H1 (cell line): ENCODE data around the gene DHX32. TPM values are rescaled to one million over a fixed set of nuclear protein-coding genes. Genes with fewer than 3 reads are reported as not detected.

Experiments
- CTCF ChIA-PET: fragments of 300-600 bp; sonication (Branson Sonifier 250); formaldehyde crosslinking; loops from one replicate; lab custom pipeline; 2021; ENCODE audit not compliant: partially characterized antibody; lab: Charles Lee
- POLR2A ChIA-PET: fragments of 300-600 bp; sonication (Branson Sonifier 250); formaldehyde crosslinking; loops from one replicate; lab custom pipeline; 2021; ENCODE audit warnings: inconsistent platforms; ENCODE audit not compliant: partially characterized antibody; lab: Charles Lee
- DNase-seq, 2 experiments: peaks; one replicate each; pipeline versions ENCODE4 v3.0.0 to v3.0.0-alpha.2; 2010 to 2022; ENCODE audit warnings: low spot score in 2 of 2, low read depth in 1 of 2, mixed read lengths in 1 of 2
- FAIRE-seq: peaks from 2 replicates; lab custom pipeline; 2011; peaks lifted over from hg19 to GRCh38; lab: Jason Lieb, UNC
- H2AFZ ChIP-seq: 2 replicates; pipeline ENCODE4 v1.8.1; 2012; ENCODE audit warnings: low read length, inconsistent platforms
- H2AK5ac ChIP-seq: 2 replicates; pipeline ENCODE4 v1.6.1; 2013; ENCODE audit warnings: low read depth, low read length
- H2BK120ac ChIP-seq: replicated peaks from 2 replicates; pipeline ENCODE3; 2013; ENCODE audit warnings: low read depth, low read length, inconsistent platforms
- H2BK12ac ChIP-seq: 2 replicates; pipeline ENCODE4 v1.6.1; 2013; ENCODE audit warnings: low read depth, low read length
- H2BK15ac ChIP-seq: 2 replicates; pipeline ENCODE4 v1.6.1; 2013; ENCODE audit warnings: low read length
- H2BK20ac ChIP-seq: 2 replicates; pipeline ENCODE4 v1.6.1; 2013; ENCODE audit warnings: low read length
- H2BK5ac ChIP-seq: 2 replicates; pipeline ENCODE4 v1.6.1; 2013; ENCODE audit warnings: low read depth, low read length
- H3K14ac ChIP-seq: 2 replicates; pipeline ENCODE4 v1.6.1; 2013; ENCODE audit warnings: inconsistent platforms; ENCODE audit not compliant: insufficient read length
- H3K18ac ChIP-seq: 2 replicates; pipeline ENCODE4 v1.6.1; 2013; ENCODE audit warnings: low read length; ENCODE audit errors: extremely low read depth
- H3K23ac ChIP-seq: 2 replicates; pipeline ENCODE4 v1.6.1; 2013; ENCODE audit warnings: inconsistent platforms; ENCODE audit not compliant: insufficient read length
- H3K23me2 ChIP-seq: 2 replicates; pipeline ENCODE4 v1.6.1; 2013; ENCODE audit warnings: low read depth, low read length
- H3K27ac ChIP-seq: 2 replicates; pipeline ENCODE4 v1.6.1; 2011; ENCODE audit warnings: low read depth, low read length, inconsistent platforms
- H3K27me3 ChIP-seq, 4 experiments: replicated peaks in 1 of 4; 1 replicate in 1 of 4; 2 replicates in 3 of 4; pipeline versions ENCODE4 v1.6.1 to v1.8.1; 2011 to 2013; ENCODE audit warnings: low read length in 3 of 4, mild to moderate bottlenecking in 3 of 4, inconsistent platforms in 2 of 4, mixed read lengths in 2 of 4, moderate library complexity in 1 of 4; ENCODE audit not compliant: control insufficient read depth in 3 of 4, insufficient read depth in 3 of 4; ENCODE audit errors: extremely low read depth in 1 of 4
- H3K36me3 ChIP-seq, 4 experiments: 2 replicates each; pipeline versions ENCODE4 v1.6.1 to v1.8.1; 2011 to 2013; ENCODE audit warnings: mild to moderate bottlenecking in 4 of 4, low read length in 3 of 4, moderate library complexity in 2 of 4, control low read depth in 1 of 4, inconsistent platforms in 1 of 4; ENCODE audit not compliant: insufficient read depth in 4 of 4, control insufficient read depth in 2 of 4
- H3K4ac ChIP-seq: replicated peaks from 2 replicates; pipeline ENCODE3; 2013; ENCODE audit warnings: low read length, low read depth, mixed read lengths, inconsistent platforms; ENCODE audit not compliant: insufficient read length
- H3K4me1 ChIP-seq, 4 experiments: replicated peaks in 1 of 4; 1 replicate in 1 of 4; 2 replicates in 3 of 4; pipeline versions ENCODE4 v1.6.1 to v1.8.1; 2011 to 2013; ENCODE audit warnings: low read length in 3 of 4, inconsistent platforms in 2 of 4, mixed read lengths in 1 of 4; ENCODE audit not compliant: insufficient read depth in 4 of 4, control insufficient read depth in 3 of 4
- H3K4me2 ChIP-seq, 2 experiments: 2 replicates each; pipeline versions ENCODE4 v1.6.1 to v1.8.1; 2011 to 2013; ENCODE audit warnings: low read depth in 2 of 2, low read length in 2 of 2, control low read depth in 1 of 2, inconsistent platforms in 1 of 2, mild to moderate bottlenecking in 1 of 2; ENCODE audit not compliant: insufficient read depth in 1 of 2
- H3K4me3 ChIP-seq, 4 experiments: fragments of 200-600, 300-600 bp in 1 of 4; sonication (generic), shearing (Covaris generic), sonication (Bioruptor Twin) in 1 of 4; 2 replicates each; pipeline versions ENCODE4 v1.5.1 to v1.8.1; 2011 to 2016; ENCODE audit warnings: low read length in 4 of 4, low read depth in 3 of 4, control low read depth in 2 of 4, inconsistent platforms in 2 of 4, mild to moderate bottlenecking in 2 of 4, mixed read lengths in 1 of 4, moderate library complexity in 1 of 4; ENCODE audit not compliant: insufficient read depth in 2 of 4; ENCODE audit errors: extremely low read depth in 1 of 4
- H3K56ac ChIP-seq: replicated peaks from 2 replicates; pipeline ENCODE3; 2013; ENCODE audit warnings: low read depth, mild to moderate bottlenecking, mixed read lengths, low read length, inconsistent platforms; ENCODE audit not compliant: insufficient read length
- H3K79me1 ChIP-seq: 2 replicates; pipeline ENCODE4 v1.6.1; 2013; ENCODE audit warnings: low read depth, low read length, control low read depth
- H3K79me2 ChIP-seq, 2 experiments: 2 replicates each; pipeline versions ENCODE4 v1.6.1 to v1.8.1; 2012 to 2013; ENCODE audit warnings: low read length in 2 of 2, mild to moderate bottlenecking in 2 of 2, inconsistent platforms in 1 of 2; ENCODE audit not compliant: insufficient read depth in 2 of 2, control insufficient read depth in 1 of 2
- H3K9ac ChIP-seq, 4 experiments: replicated peaks in 1 of 4; 1 replicate in 1 of 4; 2 replicates in 3 of 4; pipeline versions ENCODE4 v1.6.1 to v1.8.1; 2011 to 2013; ENCODE audit warnings: low read depth in 3 of 4, low read length in 3 of 4, control low read depth in 2 of 4, mild to moderate bottlenecking in 2 of 4, moderate library complexity in 2 of 4, inconsistent platforms in 1 of 4; ENCODE audit errors: extremely low read depth in 1 of 4
- H3K9me3 ChIP-seq, 2 experiments: 2 replicates each; pipeline versions ENCODE4 v1.6.1 to v1.8.1; 2012 to 2013; ENCODE audit warnings: mild to moderate bottlenecking in 2 of 2, moderate library complexity in 2 of 2, control low read depth in 1 of 2, inconsistent platforms in 1 of 2, low read depth in 1 of 2, low read length in 1 of 2, mixed read lengths in 1 of 2; ENCODE audit not compliant: insufficient read depth in 2 of 2
- H4K20me1 ChIP-seq, 2 experiments: replicated peaks in 1 of 2; 2 replicates each; pipeline versions ENCODE3 to v1.8.1; 2011 to 2013; ENCODE audit warnings: inconsistent platforms in 2 of 2, low read length in 2 of 2, mild to moderate bottlenecking in 1 of 2; ENCODE audit not compliant: insufficient read depth in 2 of 2, control insufficient read depth in 1 of 2
- H4K5ac ChIP-seq: 2 replicates; pipeline ENCODE4 v1.6.1; 2013; ENCODE audit warnings: low read length, low read depth, mixed read lengths, inconsistent platforms; ENCODE audit not compliant: insufficient read length
- H4K8ac ChIP-seq: 2 replicates; pipeline ENCODE4 v1.8.0; 2013; ENCODE audit warnings: mild to moderate bottlenecking, moderate library complexity, low read length, inconsistent platforms; ENCODE audit not compliant: insufficient read depth; ENCODE audit errors: extremely low read depth
- H4K91ac ChIP-seq: replicated peaks from 2 replicates; pipeline ENCODE3; 2013; ENCODE audit warnings: low read length, mixed read lengths, inconsistent platforms; ENCODE audit not compliant: insufficient read length
- ASH2L ChIP-seq: fragments of 200-600, 300-600 bp; sonication (generic); IDR thresholded peaks from one replicate; pipeline ENCODE4 v1.7.1; 2017; ENCODE audit warnings: low read length
- GTF2F1 ChIP-seq: IDR thresholded peaks from 2 replicates; pipeline ENCODE4 v1.6.1; 2012; ENCODE audit warnings: low read depth, low read length, improper control_type of control experiment, borderline replicate concordance
- SIN3A ChIP-seq, 2 experiments: IDR thresholded peaks in 1 of 2; conservative IDR thresholded peaks in 1 of 2; 2 replicates each; pipeline ENCODE4 v1.6.1; 2011 to 2012; ENCODE audit warnings: low read length in 2 of 2, improper control_type of control experiment in 1 of 2, low read depth in 1 of 2, mild to moderate bottlenecking in 1 of 2
- TAF7 ChIP-seq: optimal IDR thresholded peaks from 2 replicates; pipeline ENCODE3; 2011; ENCODE audit warnings: low read depth, mild to moderate bottlenecking, inconsistent platforms, low read length, moderate library complexity, borderline replicate concordance
- WGBS, 2 experiments: shearing (Covaris generic) in 1 of 2; methylation state at CpG; one replicate each; pipeline versions ENCODE4 v1.1.6 to v1.1.7; 2013 to 2015; ENCODE audit warnings: low lambda C conversion rate in 2 of 2, mixed read lengths in 2 of 2, inconsistent platforms in 1 of 2, low coverage in 1 of 2, missing lambda C conversion rate in 1 of 2; ENCODE audit not compliant: insufficient replicate concordance in 2 of 2, insufficient coverage in 1 of 2, insufficient read length in 1 of 2; ENCODE audit errors: extremely low coverage in 1 of 2, missing lambda C conversion rate in 1 of 2; 5-methylcytosine and 5-hydroxymethylcytosine counted together
- polyA plus RNA-seq, 7 experiments: library from polyadenylated mRNA; depleted of rRNA in 3 of 7; stranded (reverse) in 5 of 7; unstranded in 2 of 7; fragments of >200 nt in 5 of 7; fragments of 200-250 nt in 2 of 7; gene quantifications; 1 replicate in 5 of 7; 2 replicates in 1 of 7; 4 replicates in 1 of 7; pipeline versions ENCODE4 v1.2.1 to v1.2.3, GENCODE V29; 2011 to 2013; ENCODE audit warnings: missing spikeins in 2 of 7, mixed read lengths in 2 of 7
- total RNA-seq: library from RNA; stranded (reverse); fragmentation: NEBNext Ultra II Directional; extraction: Animal tissue kit (Norgen Biotek cat#: 25700); gene quantifications from 2 replicates; pipeline ENCODE4 v1.2.1, GENCODE V29; 2021

Gene DHX32
- total and polyA plus RNA-seq, 2 of the 8 experiments (the other 6 are each of a cell fraction or from before 2014, with no cell fraction given), result 12.4 to 15.8 TPM

DNA sequence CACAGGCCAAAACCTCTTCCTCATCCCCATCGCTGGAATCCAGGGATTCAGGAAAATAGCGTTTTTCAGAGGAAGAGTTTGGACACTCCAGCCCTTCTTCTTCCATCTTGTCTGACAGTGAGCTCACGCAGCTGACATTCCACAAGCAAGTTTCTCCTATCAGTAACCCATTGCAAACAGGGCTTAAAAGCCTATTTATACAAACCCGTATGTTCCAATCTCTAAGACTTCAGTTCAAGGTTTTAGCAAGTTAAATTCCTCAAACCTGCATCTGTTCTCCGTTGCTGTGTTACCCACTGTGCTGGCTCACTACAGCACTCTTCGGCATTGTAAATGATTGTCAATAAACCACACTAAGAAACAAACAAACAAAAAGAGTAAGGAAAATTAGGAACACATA, 373 bp downstream of the DHX32 start:
- H2AK5ac ChIP-seq, result peak overlapping the region; percentile 75; the same call in 1 of the 2 replicates
- H3K4me2 ChIP-seq, result peak overlapping the region; percentile 56 to 70
- peak overlapping the region in 2 of 4 experiments; percentile 20 to 47; a peak in 4 of 8 replicates for H3K4me3 ChIP-seq
- peaks cover 2 to 19% (median 7%) of the 10 kb centered on the region in 4 experiments for H3K4me1 ChIP-seq
- H3K23me2 ChIP-seq, result no peaks in the 10 kb centered on the region; the same call in 1 of the 2 replicates
- H2BK12ac ChIP-seq, result peak overlapping the region; percentile 86; the same call in 1 of the 2 replicates
- H3K27ac ChIP-seq, result no peak overlapping the region; the same call in 1 of the 2 replicates
- H4K20me1 ChIP-seq, result no peaks in the 10 kb centered on the region
- no peak overlapping the region for H2AFZ ChIP-seq
- FAIRE-seq (no peak), DNase-seq (no peak)
- peaks cover 8 to 12% of the 10 kb centered on the region in 2 experiments for H3K9me3 ChIP-seq
- no peak overlapping the region for H2BK15ac ChIP-seq
- no peak overlapping the region for H3K14ac ChIP-seq
- peak overlapping the region; percentile 40 for H3K18ac ChIP-seq
- no peak overlapping the region for H3K23ac ChIP-seq
- peak overlapping the region in 2 of 4 experiments; percentile 14 to 15; a peak in 1 of 7 replicates for H3K9ac ChIP-seq
- no peak overlapping the region; the same call in 1 of the 2 replicates for H2BK5ac ChIP-seq
- POLR2A ChIA-PET, result interaction anchor here (1.0 kb wide), 1 partner anchor 21 kb away, joined by 4 read pairs; no protein-coding TSS in a partner anchor
- H4K5ac ChIP-seq, result no peak overlapping the region
- no peaks in the 10 kb centered on the region; the same call in none of the 2 replicates for H3K79me1 ChIP-seq
- H3K4ac ChIP-seq, result no peak overlapping the region
- TF ChIP-seq ASH2L, result peak; percentile 1
- TF ChIP-seq GTF2F1, result no peak
- peak in 1 of 2 experiments; percentile 59; a peak in 1 of 4 replicates for TF ChIP-seq SIN3A (conservative IDR thresholded peaks at IDR 0.05 in 1 of 2, IDR thresholded peaks at IDR 0.05 in 1 of 2; ENCODE audit: low read depth in 1 of 2, low read length in 2 of 2)
- TF ChIP-seq TAF7, result no peak
- no peak overlapping the region for H3K56ac ChIP-seq
- no peaks in the 10 kb centered on the region for H3K79me2 ChIP-seq
- CTCF ChIA-PET, result no interaction called here
- peaks cover 0 to 11% (median 3%) of the 10 kb centered on the region in 4 experiments; a peak in 4 of 8 replicates for H3K36me3 ChIP-seq
- peak overlapping the region; percentile 10 for H4K91ac ChIP-seq
- no peaks in the 10 kb centered on the region; a peak in 1 of 7 replicates for H3K27me3 ChIP-seq
- peak overlapping the region; percentile 80 for H2BK120ac ChIP-seq
- H4K8ac ChIP-seq, result no peak overlapping the region
- peak overlapping the region; percentile 86; the same call in 1 of the 2 replicates for H2BK20ac ChIP-seq
- WGBS, 2 experiments, result 29% methylated on average over 6 of the region's 6 CpGs; no CpG with 5 or more reads in 1 of the 2 experiments
